Left kidney (tissue), 2 donors: Measurements from ENCODE around the gene CD74. TPM values are rescaled to one million over a fixed set of nuclear protein-coding genes. Genes with fewer than 3 reads are reported as not detected.

Source experiments
- DNase-seq: peaks from one replicate; pipeline ENCODE4 v3.0.0-alpha.2; 2013
- polyA plus RNA-seq: library from polyadenylated mRNA; unstranded; fragments of 120-200 nt; gene quantifications from one replicate; pipeline ENCODE4 v1.2.1, GENCODE V29; 2013; ENCODE audit not compliant: insufficient read length

The CD74 gene
- polyA plus RNA-seq, 1 donor, result 230 TPM

GRCh38 chr5:150398722-150399523 is 13.8 kb downstream of the CD74 start:
- DNase-seq, result no peak

- DNase-seq, result no peak
Measured at GRCh38 chr5:150397782-150398721, 14.7 kb downstream of the CD74 start.

GRCh38 chr5:150397146-150397781 is 15.4 kb downstream of the CD74 start:
- no peak for DNase-seq

- no peak for DNase-seq
Measured at GRCh38 chr5:150396267-150396666, 16.4 kb downstream of the CD74 start.

GRCh38 chr5:150395688-150395975 is 17.1 kb downstream of the CD74 start:
- DNase-seq, result no peak

GRCh38 chr5:150394912-150395687 is 17.6 kb downstream of the CD74 start:
- DNase-seq, result no peak

GRCh38 chr5:150394131-150394530 is 18.6 kb downstream of the CD74 start:
- no peak for DNase-seq

GRCh38 chr5:150393096-150393645 is 19.5 kb downstream of the CD74 start:
- DNase-seq, result no peak

- no peak for DNase-seq
Measured at GRCh38 chr5:150392680-150393079, 20.0 kb downstream of the CD74 start.

- DNase-seq, result no peak
Measured at GRCh38 chr5:150391986-150392385, 20.7 kb downstream of the CD74 start.

GRCh38 chr5:150391064-150391834 is 21.5 kb downstream of the CD74 start:
- DNase-seq, result no peak

- DNase-seq, result no peak
Measured at GRCh38 chr5:150389531-150390266, 23.0 kb downstream of the CD74 start.

- no peak for DNase-seq
Measured at GRCh38 chr5:150386024-150386855, 26.5 kb downstream of the CD74 start.

- DNase-seq, result no peak
Measured at GRCh38 chr5:150384701-150385100, 28.0 kb downstream of the CD74 start.

- DNase-seq, result no peak
Measured at GRCh38 chr5:150377964-150378694, 34.6 kb downstream of the CD74 start.

GRCh38 chr5:150376799-150377771 is 35.6 kb downstream of the CD74 start:
- no peak for DNase-seq

GRCh38 chr5:150374651-150375050 is 38.1 kb downstream of the CD74 start:
- no peak for DNase-seq
